Kidney (tissue), 14 donors: ENCODE results near the gene CEP76. TPM values are rescaled to one million over a fixed set of nuclear protein-coding genes. Genes with fewer than 3 reads are reported as not detected.

ENCODE experiments used
- DNase-seq, 5 donors: peaks; one replicate each; pipeline ENCODE4 v3.0.0-alpha.2; 2013 to 2020
- FAIRE-seq: peaks from 2 replicates; lab custom pipeline; 2012; peaks lifted over from hg19 to GRCh38; lab: Jason Lieb, UNC
- H3K27ac ChIP-seq, 2 donors: one replicate each; pipeline ENCODE4 v1.7.0; 2013; ENCODE audit warnings: low read depth in 2 of 2, low read length in 2 of 2, inconsistent platforms in 1 of 2
- H3K27me3 ChIP-seq: one replicate; pipeline ENCODE4 v1.7.1; 2013; ENCODE audit warnings: low read length, inconsistent platforms; ENCODE audit not compliant: control insufficient read depth, insufficient read depth
- H3K36me3 ChIP-seq, 3 donors: one replicate each; pipeline versions ENCODE4 v1.7.0 to v1.7.1; 2013; ENCODE audit warnings: low read length in 3 of 3, control low read depth in 1 of 3, inconsistent platforms in 1 of 3; ENCODE audit not compliant: insufficient read depth in 3 of 3, control insufficient read depth in 2 of 3
- H3K4me1 ChIP-seq, 3 donors: one replicate each; pipeline versions ENCODE4 v1.7.0 to v1.7.1; 2013; ENCODE audit warnings: low read length in 3 of 3, inconsistent platforms in 1 of 3, low read depth in 1 of 3; ENCODE audit not compliant: control insufficient read depth in 2 of 3, insufficient read depth in 2 of 3
- H3K4me3 ChIP-seq, 3 donors: one replicate each; pipeline versions ENCODE4 v1.7.0 to v1.8.1; 2013; ENCODE audit warnings: low read length in 3 of 3, control low read depth in 1 of 3, inconsistent platforms in 1 of 3
- H3K9ac ChIP-seq, 3 donors: one replicate each; pipeline versions ENCODE4 v1.7.0 to v1.7.1; 2013; ENCODE audit warnings: low read length in 3 of 3, control low read depth in 1 of 3, inconsistent platforms in 1 of 3
- H3K9me3 ChIP-seq, 3 donors: one replicate each; pipeline versions ENCODE4 v1.7.0 to v1.7.1; 2013; ENCODE audit warnings: low read length in 3 of 3, control low read depth in 1 of 3, inconsistent platforms in 1 of 3; ENCODE audit not compliant: control insufficient read depth in 2 of 3, insufficient read depth in 1 of 3
- CTCF ChIP-seq: IDR thresholded peaks from 3 replicates; pipeline ENCODE4 v1.5.1; 2012; ENCODE audit warnings: mild to moderate bottlenecking, moderate library complexity, borderline replicate concordance; ENCODE audit not compliant: insufficient read depth; ENCODE audit errors: extremely low read depth
- intact Hi-C: fragments of 100-400 bp; cut with DNase I; formaldehyde crosslinking; loops from one replicate; pipeline ENCODE4 v1.11.1; 2022
- polyA plus RNA-seq: library from polyadenylated mRNA; stranded (reverse); fragments of 350-450 nt; fragmentation: Illumina TruSeq; extraction: RNeasy Lipid Tissue Mini Kit (QIAGEN cat#74804); gene quantifications from one replicate; pipeline ENCODE4 v1.2.3, GENCODE V29; 2014; ENCODE audit warnings: low read depth, low replicate concordance; ENCODE audit not compliant: insufficient read depth
- total RNA-seq: library from RNA; stranded (reverse); fragmentation: NEBNext Ultra II Directional; extraction: Animal tissue kit (Norgen Biotek cat#: 25700); gene quantifications from one replicate; pipeline ENCODE4 v1.2.1, GENCODE V29; 2021
- donor health status: control.
- donor health status: control.
- donor health status: control.
- donor health status: control.
- donor health status: control.
- donor health status: DM: yes; HTN: yes; CAD: no.
- donor health status: Normal renal cell carcinoma (clear cell type).

Gene CEP76
- total and polyA plus RNA-seq, 2 donors from 2014 or later = 2.0 to 5.3 TPM

GRCh38 chr18:12699747-12700146, 2.8 kb downstream of the CEP76 start:
- H3K36me3 ChIP-seq = peaks cover 3 to 7% (median 4%) of the 10 kb centered on the region in 3 donors
- DNase-seq (no peak), FAIRE-seq (no peak)
- no peak overlapping the region for H3K27ac ChIP-seq
- H3K4me1 ChIP-seq = peaks cover 2 to 17% (median 11%) of the 10 kb centered on the region in 3 donors
- TF ChIP-seq CTCF = no peak
- H3K27me3 ChIP-seq = no peaks in the 10 kb centered on the region
- H3K4me3 ChIP-seq = no peak overlapping the region
- intact Hi-C loops = no loop called here
- no peak overlapping the region for H3K9ac ChIP-seq
- H3K9me3 ChIP-seq = no peaks in the 10 kb centered on the region

GRCh38 chr18:12694032-12694431, 8.5 kb downstream of the CEP76 start:
- Histone ChIP-seq H3K36me3 (peaks cover 5 to 7% (median 7%) of the 10 kb centered on the region in 3 donors), H3K27me3 (no peaks in the 10 kb centered on the region), H3K9ac (no peak overlapping the region), H3K4me3 (no peak overlapping the region), H3K9me3 (no peaks in the 10 kb centered on the region), H3K27ac (no peak overlapping the region), H3K4me1 (no peaks in the 10 kb centered on the region)
- TF ChIP-seq CTCF = no peak
- no peak for DNase-seq
- intact Hi-C loops = no loop called here
- no peak for FAIRE-seq

GRCh38 chr18:12692206-12692605, 10.3 kb downstream of the CEP76 start:
- Histone ChIP-seq H3K36me3 (peaks cover 2 to 5% (median 4%) of the 10 kb centered on the region in 3 donors), H3K9me3 (no peaks in the 10 kb centered on the region), H3K27ac (no peak overlapping the region), H3K27me3 (no peaks in the 10 kb centered on the region), H3K4me1 (no peaks in the 10 kb centered on the region), H3K9ac (no peak overlapping the region), H3K4me3 (no peak overlapping the region)
- DNase-seq (no peak), FAIRE-seq (no peak)
- TF ChIP-seq CTCF = no peak
- intact Hi-C loops = no loop called here

GRCh38 chr18:12689256-12689850, 13.2 kb downstream of the CEP76 start:
- no peaks in the 10 kb centered on the region for H3K27me3 ChIP-seq
- TF ChIP-seq CTCF = no peak
- H3K4me3 ChIP-seq = no peak overlapping the region
- no peaks in the 10 kb centered on the region for H3K9me3 ChIP-seq
- no peaks in the 10 kb centered on the region for H3K4me1 ChIP-seq
- FAIRE-seq (no peak), DNase-seq (no peak)
- H3K36me3 ChIP-seq = peaks cover 0 to 3% (median 2%) of the 10 kb centered on the region in 3 donors
- no peak overlapping the region for H3K9ac ChIP-seq
- no peak overlapping the region for H3K27ac ChIP-seq
- intact Hi-C loops = no loop called here
